HUES6 (cell line): ENCODE results near the gene MTREX.

ENCODE experiments used
- H3K27ac ChIP-seq: 2 replicates; pipeline ENCODE4 v1.7.0; 2013; ENCODE audit warnings: low read depth, mild to moderate bottlenecking, low read length, inconsistent platforms
- H3K27me3 ChIP-seq: 2 replicates; pipeline ENCODE4 v1.6.1; 2013; ENCODE audit warnings: low read length; ENCODE audit not compliant: control insufficient read depth, insufficient read depth
- H3K36me3 ChIP-seq: 2 replicates; pipeline ENCODE4 v1.6.1; 2013; ENCODE audit warnings: low read length; ENCODE audit not compliant: control insufficient read depth, insufficient read depth
- H3K4me1 ChIP-seq: 2 replicates; pipeline ENCODE4 v1.6.1; 2013; ENCODE audit warnings: low read length; ENCODE audit not compliant: control insufficient read depth, insufficient read depth
- H3K4me3 ChIP-seq: 2 replicates; pipeline ENCODE4 v1.5.1; 2013; ENCODE audit warnings: low read depth, low read length
- H3K9ac ChIP-seq: one replicate; pipeline ENCODE4 v1.6.1; 2013; ENCODE audit warnings: mild to moderate bottlenecking, low read length
- H3K9me3 ChIP-seq: 2 replicates; pipeline ENCODE4 v1.6.1; 2013; ENCODE audit warnings: low read depth, low read length; ENCODE audit not compliant: control insufficient read depth, insufficient read depth

MTREX gene

DNA sequence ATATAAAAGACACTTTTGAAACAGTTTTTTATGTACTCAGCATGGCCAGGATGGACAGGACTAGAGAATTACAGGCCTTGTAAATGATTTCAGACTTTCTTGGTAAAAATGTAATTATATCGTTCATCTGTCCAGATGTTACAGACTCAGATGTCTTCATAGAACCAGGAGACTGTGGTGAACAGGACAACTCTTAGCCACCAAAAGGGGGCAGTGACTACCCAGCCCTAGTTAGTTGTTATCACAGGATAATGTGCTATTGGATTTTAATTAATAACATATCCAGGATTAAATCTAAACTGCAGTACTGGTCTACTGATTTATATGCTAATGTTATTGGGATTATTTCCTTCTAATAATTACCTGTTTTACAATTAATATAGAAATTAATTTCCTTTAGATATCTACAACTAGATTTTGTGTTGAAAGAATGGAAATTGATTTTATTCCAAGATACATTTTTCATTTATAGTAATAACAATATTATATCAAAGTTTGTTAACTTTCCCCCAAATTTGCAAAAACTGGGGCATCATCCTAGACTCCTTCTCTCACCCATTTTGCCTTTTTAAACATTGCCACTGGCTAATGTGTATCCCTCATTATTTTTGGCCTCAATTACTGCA is 99.4 kb downstream of the MTREX start:
- peaks cover 60% of the 10 kb centered on the region for H3K36me3 ChIP-seq

DNA sequence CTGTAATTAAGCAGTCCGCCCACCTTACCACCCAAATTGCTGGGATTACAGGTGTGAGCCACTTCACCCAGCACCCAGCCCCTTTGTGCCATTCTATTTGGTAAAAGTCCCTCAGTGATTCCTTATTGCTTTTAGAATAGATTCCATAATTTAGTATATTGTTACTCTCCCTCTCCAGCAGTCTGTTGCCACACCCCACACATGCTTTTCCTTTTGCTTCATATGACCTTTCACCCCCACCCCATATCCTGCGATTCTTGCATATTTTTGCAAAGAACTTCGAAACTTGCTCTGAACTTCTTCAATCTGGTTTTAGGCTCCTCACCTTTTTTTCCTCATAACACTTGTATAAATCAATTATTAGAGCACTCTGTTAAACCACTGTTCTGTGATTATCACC is 100.2 kb downstream of the MTREX start:
- Histone ChIP-seq H3K36me3 (peaks cover 58% of the 10 kb centered on the region), H3K27me3 (no peaks in the 10 kb centered on the region)

More for the DNA sequence above, 99.4 kb downstream of the MTREX start:
- H3K27ac ChIP-seq = no peak overlapping the region
- no peak overlapping the region for H3K9ac ChIP-seq
- H3K4me3 ChIP-seq = no peak overlapping the region
- H3K4me1 ChIP-seq = no peaks in the 10 kb centered on the region
- H3K9me3 ChIP-seq = no peaks in the 10 kb centered on the region
- no peaks in the 10 kb centered on the region for H3K27me3 ChIP-seq

DNA sequence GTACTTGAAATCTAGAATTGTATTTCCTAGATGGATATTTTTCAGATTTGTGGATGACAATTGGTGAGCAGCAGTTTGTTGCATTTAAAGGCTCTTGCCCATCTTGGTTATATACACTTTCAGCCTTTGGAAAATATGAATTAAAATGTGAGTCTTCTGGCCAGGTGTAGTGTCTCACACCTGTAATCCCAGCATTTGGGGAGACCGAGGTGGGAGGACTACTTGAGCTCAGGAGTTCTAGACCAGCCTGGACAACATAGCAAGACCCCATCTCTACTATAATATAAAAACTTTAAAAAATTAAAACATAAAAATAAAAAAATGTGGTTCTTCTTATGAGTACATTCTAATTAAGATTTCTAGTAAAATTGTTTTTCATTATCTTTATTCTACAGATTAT is 102.0 kb downstream of the MTREX start:
- no peaks in the 10 kb centered on the region for H3K9me3 ChIP-seq
- H3K4me3 ChIP-seq = no peak overlapping the region
- H3K9ac ChIP-seq = no peak overlapping the region
- no peak overlapping the region for H3K27ac ChIP-seq
- H3K27me3 ChIP-seq = no peaks in the 10 kb centered on the region
- H3K4me1 ChIP-seq = no peaks in the 10 kb centered on the region
- peaks cover 61% of the 10 kb centered on the region for H3K36me3 ChIP-seq

More for the DNA sequence above, 100.2 kb downstream of the MTREX start:
- Histone ChIP-seq H3K9me3 (no peaks in the 10 kb centered on the region), H3K27ac (no peak overlapping the region), H3K4me1 (no peaks in the 10 kb centered on the region), H3K4me3 (no peak overlapping the region), H3K9ac (no peak overlapping the region)

DNA sequence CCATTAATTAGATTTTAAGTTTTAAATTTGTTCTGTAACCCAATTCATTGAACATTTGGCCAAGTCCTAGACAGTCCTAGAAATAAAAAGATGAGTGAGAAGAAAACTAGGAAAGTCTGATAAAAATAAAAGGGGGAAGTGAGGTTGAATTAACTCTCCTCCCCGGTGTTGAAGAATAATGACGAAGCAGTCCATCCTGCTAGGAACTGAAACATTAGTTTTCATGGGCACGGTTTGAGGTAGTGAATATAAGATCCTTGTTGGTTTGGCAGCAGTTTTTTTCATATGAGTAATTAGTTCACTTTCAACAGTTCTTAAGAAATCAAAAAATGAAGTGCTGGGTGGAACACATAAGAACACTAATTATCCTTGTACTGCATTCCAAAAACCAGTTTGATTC is 103.1 kb downstream of the MTREX start:
- no peaks in the 10 kb centered on the region for H3K4me1 ChIP-seq
- no peak overlapping the region for H3K27ac ChIP-seq
- H3K27me3 ChIP-seq = no peaks in the 10 kb centered on the region
- peaks cover 59% of the 10 kb centered on the region for H3K36me3 ChIP-seq
- no peak overlapping the region for H3K4me3 ChIP-seq
- no peaks in the 10 kb centered on the region for H3K9me3 ChIP-seq
- H3K9ac ChIP-seq = no peak overlapping the region

DNA sequence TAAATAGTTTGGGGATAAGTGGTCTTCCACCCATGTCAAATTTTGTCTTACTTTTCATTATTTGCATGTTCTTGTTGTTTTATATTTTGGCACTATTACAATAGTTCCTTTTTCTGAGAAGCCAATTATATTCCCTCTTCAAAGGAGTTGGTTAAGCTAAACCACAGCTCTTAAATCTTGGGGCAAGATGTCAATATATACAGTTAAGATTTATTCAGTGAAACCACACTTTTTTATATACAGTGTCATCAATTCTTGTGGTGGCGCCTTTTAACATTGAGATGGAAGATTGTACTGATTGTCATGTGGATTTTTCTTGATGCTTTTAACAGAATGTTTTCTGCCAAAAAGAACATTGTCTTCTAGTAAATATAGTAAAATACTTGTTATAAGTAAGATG is 104.1 kb downstream of the MTREX start:
- Histone ChIP-seq H3K36me3 (peaks cover 60% of the 10 kb centered on the region), H3K4me3 (no peak overlapping the region), H3K9me3 (no peaks in the 10 kb centered on the region), H3K27ac (no peak overlapping the region), H3K4me1 (no peaks in the 10 kb centered on the region), H3K9ac (no peak overlapping the region), H3K27me3 (no peaks in the 10 kb centered on the region)

GRCh38 chr5:55413644-55414043 is 105.9 kb downstream of the MTREX start:
- Histone ChIP-seq H3K9me3 (no peaks in the 10 kb centered on the region), H3K27ac (no peak overlapping the region), H3K4me1 (no peaks in the 10 kb centered on the region), H3K27me3 (no peaks in the 10 kb centered on the region), H3K36me3 (peaks cover 61% of the 10 kb centered on the region), H3K9ac (no peak overlapping the region), H3K4me3 (no peak overlapping the region)

GRCh38 chr5:55415071-55415470 is 107.3 kb downstream of the MTREX start:
- Histone ChIP-seq H3K4me1 (peaks cover 4% of the 10 kb centered on the region; the same call in 1 of the 2 replicates), H3K36me3 (peaks cover 63% of the 10 kb centered on the region), H3K9ac (no peak overlapping the region), H3K9me3 (no peaks in the 10 kb centered on the region), H3K27ac (no peak overlapping the region), H3K27me3 (no peaks in the 10 kb centered on the region), H3K4me3 (no peak overlapping the region)

DNA sequence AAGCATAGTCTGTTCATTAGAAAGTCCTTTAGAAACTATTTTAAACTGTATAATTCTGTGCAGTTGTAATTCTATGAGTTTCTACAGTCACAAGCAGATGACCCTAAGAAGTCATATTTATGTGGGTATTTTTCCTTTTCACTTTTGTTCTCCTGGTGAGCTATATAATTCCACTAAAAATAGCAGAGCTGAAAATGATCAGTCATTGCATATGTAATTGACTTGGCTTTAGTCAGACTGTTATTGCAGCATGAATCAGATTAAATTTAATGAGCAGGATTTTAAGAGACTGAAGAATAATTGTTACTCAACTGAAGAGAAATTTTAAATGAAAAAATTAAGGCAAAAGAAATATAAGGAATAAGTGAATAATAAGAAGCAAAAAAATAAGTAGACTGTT is 108.5 kb downstream of the MTREX start:
- no peak overlapping the region for H3K9ac ChIP-seq
- no peak overlapping the region for H3K27ac ChIP-seq
- H3K4me3 ChIP-seq = no peak overlapping the region
- no peaks in the 10 kb centered on the region for H3K9me3 ChIP-seq
- peaks cover 4% of the 10 kb centered on the region; the same call in 1 of the 2 replicates for H3K4me1 ChIP-seq
- peaks cover 61% of the 10 kb centered on the region for H3K36me3 ChIP-seq
- H3K27me3 ChIP-seq = no peaks in the 10 kb centered on the region

DNA sequence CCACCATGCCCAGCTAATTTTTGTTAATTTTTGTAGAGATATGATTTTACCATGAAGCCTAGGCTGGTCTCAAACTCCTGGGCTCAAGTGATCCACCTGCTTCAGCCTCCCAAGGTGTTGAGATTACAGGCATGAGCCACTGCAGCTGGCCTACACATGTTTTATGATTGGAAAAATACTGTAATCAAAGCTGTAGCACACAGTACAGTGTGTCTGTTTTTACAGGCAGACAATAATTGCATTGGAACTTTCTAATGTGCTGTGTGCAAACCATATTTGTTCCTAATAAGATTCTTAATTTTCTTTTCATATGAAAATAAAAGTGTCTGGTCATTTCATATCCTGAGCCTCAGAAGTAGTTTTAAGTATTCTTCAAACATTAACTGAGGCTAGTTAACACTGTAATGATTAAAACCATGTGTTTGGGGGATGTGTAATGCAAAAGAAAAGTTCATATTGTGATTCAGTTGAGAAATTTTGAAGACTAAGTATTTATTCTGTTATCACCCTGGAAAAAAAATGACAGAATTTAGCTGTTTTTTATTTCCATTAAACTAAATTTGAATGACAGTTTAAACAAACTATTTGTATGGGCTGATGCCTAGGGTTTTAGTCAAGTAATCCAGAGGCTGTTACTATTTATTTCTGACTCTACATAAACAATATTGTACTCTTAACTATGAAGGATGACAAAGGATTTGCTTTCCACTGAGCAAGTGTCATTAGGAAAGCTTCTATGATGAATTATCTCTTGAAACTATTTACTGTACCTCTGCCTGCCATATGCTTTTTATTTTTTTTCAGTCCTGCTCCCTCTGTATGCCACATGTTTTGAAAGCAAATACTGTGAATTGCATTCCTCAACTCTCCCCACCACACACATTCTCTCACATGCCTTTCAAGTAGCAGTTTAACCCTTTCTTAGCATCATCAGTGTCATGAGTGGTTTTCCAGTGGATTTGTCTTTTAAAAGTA is 111.5 kb downstream of the MTREX start:
- H3K36me3 ChIP-seq = peaks cover 67% of the 10 kb centered on the region
- no peaks in the 10 kb centered on the region for H3K9me3 ChIP-seq
- no peak overlapping the region for H3K4me3 ChIP-seq
- no peak overlapping the region for H3K27ac ChIP-seq
- H3K4me1 ChIP-seq = peaks cover 4% of the 10 kb centered on the region; the same call in 1 of the 2 replicates
- no peak overlapping the region for H3K9ac ChIP-seq
- no peaks in the 10 kb centered on the region for H3K27me3 ChIP-seq

- no peak overlapping the region for H3K4me3 ChIP-seq
- no peak overlapping the region for H3K27ac ChIP-seq
- peaks cover 4% of the 10 kb centered on the region; the same call in 1 of the 2 replicates for H3K4me1 ChIP-seq
- H3K36me3 ChIP-seq = peaks cover 76% of the 10 kb centered on the region
- H3K9me3 ChIP-seq = no peaks in the 10 kb centered on the region
- no peaks in the 10 kb centered on the region for H3K27me3 ChIP-seq
- H3K9ac ChIP-seq = no peak overlapping the region
These were observed 113.3 kb downstream of the MTREX start for GRCh38 chr5:55421074-55421529.

GRCh38 chr5:55426455-55426854 is 118.7 kb downstream of the MTREX start:
- Histone ChIP-seq H3K36me3 (peaks cover 86% of the 10 kb centered on the region), H3K9me3 (peaks cover 8% of the 10 kb centered on the region; the same call in 1 of the 2 replicates), H3K4me3 (no peak overlapping the region), H3K9ac (no peak overlapping the region), H3K4me1 (no peaks in the 10 kb centered on the region), H3K27me3 (no peaks in the 10 kb centered on the region), H3K27ac (no peak overlapping the region)
